GM18505 (cell line): Measurements from ENCODE around the gene CD5L.

Experiments
- ATAC-seq: cut with Tn5 transposase; IDR thresholded peaks from one replicate; pipeline ENCODE4 v1.9.1; 2021; ENCODE audit not compliant: unreplicated experiment
- POLR2A ChIP-seq: IDR thresholded peaks from 4 replicates; pipeline ENCODE4 v1.6.1; 2011; ENCODE audit warnings: borderline replicate concordance; ENCODE audit not compliant: insufficient read depth, insufficient read length; ENCODE audit errors: extremely low read depth

Gene CD5L

DNA sequence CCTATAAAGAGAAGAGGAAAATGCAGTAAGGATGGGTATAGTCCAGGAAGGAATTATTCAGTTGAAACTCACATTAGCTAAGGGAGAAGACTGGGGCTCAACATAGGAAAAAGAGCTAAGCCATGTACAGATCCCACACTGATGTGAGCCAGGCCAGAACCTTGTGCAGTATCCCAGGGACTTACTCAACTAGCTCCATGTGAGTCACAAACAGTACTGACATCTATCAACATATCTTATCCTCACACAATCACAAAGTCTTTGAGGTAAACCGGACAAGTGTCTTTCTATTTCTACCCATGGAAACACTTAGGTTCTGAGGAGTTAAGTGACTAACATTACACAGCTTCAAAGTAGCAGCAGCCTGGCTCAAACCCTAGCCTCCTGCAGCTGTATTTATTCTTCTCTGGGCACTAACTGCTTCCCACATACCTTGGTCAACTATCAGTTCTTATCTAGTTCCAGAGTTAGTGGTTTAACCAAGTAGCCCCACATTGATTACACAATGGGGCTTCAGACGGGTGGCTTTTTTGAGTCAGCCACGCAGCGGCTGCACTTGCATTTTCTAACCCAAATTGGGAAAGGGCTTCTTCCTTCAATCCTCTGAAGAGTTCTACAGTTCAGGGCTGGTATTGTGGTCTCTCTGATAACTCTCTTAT is 9.5 kb downstream of the CD5L start:
- no peak for TF ChIP-seq POLR2A
- no peak for ATAC-seq

DNA sequence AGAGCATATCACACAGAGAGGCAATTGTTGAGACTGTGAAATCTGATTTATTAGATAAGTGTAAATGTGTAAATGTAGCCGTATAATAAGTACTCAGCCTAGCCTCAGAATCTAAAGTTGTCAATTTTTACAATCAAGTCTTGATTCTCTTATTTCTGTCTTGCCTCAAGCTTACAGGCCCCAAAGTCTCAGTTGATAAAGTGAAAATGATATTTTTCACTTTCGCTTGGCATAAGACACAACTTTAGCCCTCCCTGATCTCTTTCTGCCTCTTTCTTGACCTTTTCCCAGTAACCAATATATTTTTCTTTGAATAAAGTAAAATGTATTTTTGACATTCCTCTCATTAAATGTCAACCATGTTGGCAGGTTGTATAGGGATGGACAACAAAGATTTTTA is 10.7 kb downstream of the CD5L start:
- ATAC-seq, result no peak
- TF ChIP-seq POLR2A, result no peak

DNA sequence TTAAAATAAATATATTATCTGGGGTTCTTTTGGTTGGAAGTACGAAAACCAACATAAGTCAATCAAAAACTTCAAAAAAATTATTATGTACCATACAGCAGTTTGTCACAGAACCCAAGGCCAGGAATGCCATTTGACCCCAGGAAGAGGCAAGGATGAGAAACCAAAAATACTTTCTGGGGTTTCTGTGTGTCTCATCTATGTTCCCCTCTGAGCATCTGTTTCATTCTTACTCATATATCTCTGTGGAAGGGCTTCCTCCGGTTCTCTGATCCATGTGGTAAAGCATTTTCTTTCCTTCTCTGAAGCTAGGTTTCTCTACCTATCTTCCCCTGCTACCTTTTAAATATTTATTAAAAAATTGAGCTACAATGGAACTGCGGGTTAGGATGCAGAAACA is 11.9 kb downstream of the CD5L start:
- no peak for TF ChIP-seq POLR2A

DNA sequence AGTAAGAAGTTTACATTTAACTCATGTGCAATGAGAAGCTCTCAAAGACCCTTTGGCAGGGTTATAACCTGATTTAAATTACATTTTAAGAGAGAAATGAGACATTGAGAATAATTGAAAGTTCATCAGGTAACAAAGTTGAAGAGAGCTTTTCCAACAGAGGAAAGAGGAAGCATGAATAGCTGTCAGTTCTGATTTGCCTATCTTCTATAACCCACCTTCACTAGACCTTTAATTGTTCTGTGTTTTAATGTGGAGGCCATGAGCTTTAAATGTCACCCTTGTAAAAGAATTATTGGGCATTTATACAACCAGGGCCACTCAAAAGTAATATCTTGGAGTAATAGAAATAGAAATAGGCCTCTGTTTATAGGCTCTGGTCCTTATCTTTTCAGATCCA is 12.4 kb downstream of the CD5L start:
- no peak for ATAC-seq
- no peak for TF ChIP-seq POLR2A

More for the DNA sequence above, 11.9 kb downstream of the CD5L start:
- no peak for ATAC-seq

DNA sequence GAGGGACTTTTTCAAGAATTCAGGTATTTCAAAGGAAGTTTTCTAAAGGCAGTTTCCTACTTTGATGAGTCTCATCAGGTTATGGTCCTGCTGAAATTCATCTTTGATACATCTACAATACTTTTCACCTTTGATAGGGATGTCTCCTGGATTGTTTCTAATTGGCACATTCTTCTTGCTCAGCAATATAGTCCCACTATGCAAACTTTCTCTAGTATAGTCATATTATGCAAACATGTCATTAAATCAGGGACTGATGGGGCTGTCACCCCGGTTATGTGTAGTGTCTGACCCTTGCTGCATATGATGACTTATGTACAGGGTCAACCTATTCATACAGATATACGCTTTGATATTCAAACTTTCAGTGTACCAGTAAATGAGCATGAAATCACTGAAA is 21.3 kb downstream of the CD5L start:
- ATAC-seq, result no peak
- no peak for TF ChIP-seq POLR2A

DNA sequence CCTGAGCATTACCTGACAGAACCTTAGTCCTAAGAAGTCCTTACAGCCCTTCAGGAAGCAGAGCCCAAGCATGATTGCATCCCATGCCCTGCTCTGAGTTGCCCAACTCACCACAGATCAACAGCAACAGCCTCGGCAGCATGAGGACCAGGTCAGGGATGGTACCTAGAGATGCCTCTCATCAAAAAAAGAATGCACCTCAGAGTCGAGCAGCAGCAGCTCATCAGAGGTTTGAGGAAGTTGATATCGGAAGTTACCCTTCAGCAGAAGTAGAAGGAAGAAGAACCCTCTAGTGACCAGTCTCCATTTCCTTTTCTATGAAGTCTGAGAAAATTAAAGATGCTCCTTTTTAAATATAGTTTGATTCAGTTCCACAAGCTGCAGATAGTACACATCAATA is 21.7 kb downstream of the CD5L start, which contains the start of gene FCRL1:
TSS of gene FCRL1 (minus strand) at position 225 of the 400 bp plus-strand sequence. CDS start at position 142, 83 bp downstream.
- ATAC-seq, result no peak
- no peak for TF ChIP-seq POLR2A

DNA sequence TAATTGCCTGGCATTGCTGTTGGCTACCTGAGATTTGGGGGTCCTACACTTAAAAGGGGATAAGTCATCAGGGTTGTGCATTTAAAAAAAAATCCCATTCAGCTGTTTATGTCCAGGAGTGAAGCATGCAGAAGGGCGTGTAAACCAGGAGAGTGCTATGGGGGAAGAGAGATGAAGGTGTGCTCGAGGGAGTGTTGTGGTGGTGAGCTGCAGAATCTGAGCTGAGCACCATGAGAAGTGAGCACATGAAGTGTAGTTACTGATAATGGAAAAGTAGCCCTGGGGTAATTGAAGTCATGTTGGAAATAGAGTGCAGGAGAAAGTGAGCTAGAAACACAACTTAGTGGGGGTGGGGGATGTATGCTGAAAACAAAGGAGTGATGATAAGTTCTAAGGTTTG is 22.4 kb downstream of the CD5L start:
- no peak for ATAC-seq

DNA sequence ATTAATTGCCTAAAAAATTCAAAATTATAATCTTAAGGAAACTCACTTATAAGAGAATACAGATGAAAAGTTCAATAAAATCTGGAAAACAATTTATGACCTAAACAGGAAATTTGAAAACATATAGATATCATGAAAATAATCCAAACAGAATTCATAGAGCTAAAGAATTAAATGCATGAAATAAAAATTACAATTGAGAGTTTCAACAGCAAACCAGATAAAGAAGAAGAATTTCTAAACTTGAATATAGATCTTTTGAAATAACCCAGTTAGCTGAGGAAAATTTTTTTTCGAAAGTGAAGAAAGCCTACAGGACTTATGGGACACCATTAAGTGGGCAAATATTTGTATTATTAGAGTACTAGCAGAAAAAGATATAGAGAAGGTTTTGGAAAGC is 28.3 kb downstream of the CD5L start:
- no peak for TF ChIP-seq POLR2A
- ATAC-seq, result no peak

More for the DNA sequence above, 22.4 kb downstream of the CD5L start:
- no peak for TF ChIP-seq POLR2A

DNA sequence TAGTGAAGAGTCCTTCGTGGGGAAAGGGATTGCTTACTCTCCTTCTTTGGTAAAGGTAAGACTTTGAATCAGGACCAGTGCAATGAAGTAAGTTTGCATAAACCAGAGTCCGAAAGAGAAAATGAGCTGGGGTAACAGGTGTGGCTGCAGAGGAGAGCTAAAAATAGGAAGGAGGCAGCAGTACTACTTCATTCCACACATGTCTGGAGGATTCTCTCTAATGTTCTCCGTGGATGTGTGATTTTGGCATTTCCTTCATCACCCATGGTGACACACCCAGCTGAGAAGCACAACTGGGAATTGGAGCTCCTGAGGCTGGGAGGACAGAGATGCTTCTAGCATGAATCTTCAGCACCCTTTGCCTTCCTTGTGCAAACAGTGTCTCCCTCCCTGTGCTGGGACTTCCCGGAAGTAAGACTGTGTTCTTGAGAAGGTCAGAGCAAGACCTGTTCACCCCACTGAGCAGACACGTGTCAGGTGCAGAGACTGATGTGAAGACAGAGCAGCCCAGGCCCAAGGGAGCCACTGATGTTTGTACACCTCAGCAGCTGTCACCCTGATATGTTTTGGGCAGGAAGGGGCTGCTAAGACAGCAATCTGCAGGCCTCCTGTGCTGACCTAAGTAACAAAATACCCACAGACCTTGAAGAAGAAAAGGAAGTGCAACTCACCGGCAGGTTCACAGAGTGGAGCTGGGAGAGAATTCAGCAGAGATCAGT is 35.0 kb downstream of the CD5L start:
- TF ChIP-seq POLR2A, result peak; percentile 39
- ATAC-seq, result peak; percentile 83

DNA sequence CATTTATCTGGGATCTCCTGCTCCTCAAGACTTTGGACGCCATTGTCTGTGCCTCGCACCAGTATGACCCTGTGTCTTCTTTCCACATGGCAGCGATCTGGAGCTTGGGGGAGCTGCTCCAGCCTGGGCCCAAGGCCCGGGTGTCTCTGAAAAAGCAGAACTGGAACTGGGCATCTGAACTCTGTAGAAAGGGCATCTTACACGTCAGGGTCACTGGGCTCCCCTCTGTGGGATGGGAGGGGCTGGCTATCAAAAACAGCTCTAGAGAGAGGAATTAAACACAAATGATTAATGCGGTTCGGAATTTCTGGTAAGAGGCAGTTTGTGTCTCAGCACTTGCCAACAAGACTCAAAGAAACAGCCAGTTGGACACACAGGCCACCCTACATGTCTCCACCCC is 37.8 kb downstream of the CD5L start:
- ATAC-seq, result no peak
- TF ChIP-seq POLR2A, result no peak

DNA sequence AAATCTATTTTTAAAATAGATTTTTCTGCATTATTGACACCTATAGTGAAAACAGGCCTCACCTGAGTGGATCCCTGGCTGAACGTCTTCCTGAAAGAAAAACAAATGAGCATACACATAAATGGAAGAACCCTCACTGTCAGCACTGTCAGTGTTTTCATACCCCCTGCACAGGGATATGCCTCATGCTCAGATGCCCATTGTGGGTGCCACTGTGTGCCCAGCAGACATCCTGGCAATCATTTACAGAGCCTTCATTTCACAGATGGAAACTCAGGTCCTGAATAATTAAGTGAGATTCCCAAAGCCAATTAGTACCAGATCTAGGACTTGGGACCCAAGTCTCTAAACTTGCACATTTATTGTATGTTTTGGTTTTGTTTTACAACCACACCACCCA is 41.6 kb downstream of the CD5L start:
- TF ChIP-seq POLR2A, result no peak
- ATAC-seq, result no peak

DNA sequence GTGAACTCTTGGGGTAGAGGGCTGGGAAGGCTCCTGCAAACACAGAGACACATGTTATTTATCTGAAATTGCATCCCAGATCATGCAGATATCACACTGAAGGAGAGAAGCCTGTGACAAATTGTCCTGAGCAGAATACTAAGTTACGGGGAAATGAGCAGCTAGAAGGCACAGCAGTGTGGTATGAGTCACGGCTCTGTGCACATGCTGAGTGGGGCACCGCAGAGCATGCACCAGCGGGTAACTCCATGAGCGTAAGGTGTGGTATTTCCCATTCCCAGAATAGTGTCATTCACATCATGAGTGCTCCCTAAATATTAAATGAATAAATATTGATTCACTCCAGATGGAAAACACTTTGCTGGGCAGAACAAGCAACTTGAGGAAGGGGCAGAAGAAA is 43.4 kb downstream of the CD5L start:
- TF ChIP-seq POLR2A, result no peak

DNA sequence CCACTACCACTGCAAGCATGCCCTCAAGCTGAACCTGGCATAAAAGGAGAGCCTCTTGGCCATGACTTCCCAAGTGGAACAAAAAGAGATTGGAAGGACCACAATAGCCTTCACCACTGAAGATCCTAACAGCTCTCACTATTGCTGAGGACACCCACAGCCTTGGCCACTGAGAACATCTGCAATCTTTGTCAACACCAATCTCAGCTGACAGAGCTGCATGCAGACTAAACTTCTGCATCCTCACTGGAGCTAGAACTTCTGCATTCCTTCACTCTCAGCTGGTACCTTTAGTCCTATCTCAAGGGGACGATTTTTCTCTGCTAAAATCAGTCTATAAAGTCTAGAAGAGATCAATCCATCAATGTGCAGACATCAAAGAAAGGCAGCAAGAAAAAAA is 56.4 kb downstream of the CD5L start:
- no peak for ATAC-seq
- TF ChIP-seq POLR2A, result no peak

More for the DNA sequence above, 43.4 kb downstream of the CD5L start:
- ATAC-seq, result no peak

DNA sequence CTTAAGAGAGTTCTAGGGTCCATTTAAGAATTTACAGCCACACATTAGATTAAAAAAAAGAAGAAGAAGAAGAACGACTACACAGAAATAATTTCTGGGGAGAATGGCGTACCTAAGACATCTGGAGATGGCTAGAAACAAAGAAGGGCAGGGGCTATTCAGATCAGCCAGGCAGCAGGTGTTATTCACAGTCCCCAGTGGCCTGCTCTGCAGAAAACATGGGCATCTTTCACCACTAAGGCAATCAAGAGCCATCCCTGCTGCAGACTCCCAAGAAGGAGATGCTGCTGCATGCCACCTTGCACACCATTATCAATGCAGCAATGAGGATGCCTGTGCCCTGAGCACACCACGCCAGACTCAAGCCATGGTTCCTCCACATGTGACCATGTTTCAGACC is 56.8 kb downstream of the CD5L start:
- TF ChIP-seq POLR2A, result no peak
- no peak for ATAC-seq
